Nephron progenitor cell (in vitro differentiated cells): ENCODE results near the gene ARID1B.
"Not testable (repeated sequence)": the region's sequence is repeated elsewhere in the genome, so short reads cannot be mapped to it uniquely, and the experiment has no call there.

ENCODE experiments used
- DNase-seq: peaks from one replicate; pipeline ENCODE4 v3.0.0; 2021
- H3K27ac Mint-ChIP-seq: 2 replicates; pipeline ENCODE4 v1.8.0; 2021; ENCODE audit warnings: mild to moderate bottlenecking, moderate library complexity, mixed read lengths
- H3K27me3 Mint-ChIP-seq: 2 replicates; pipeline ENCODE4 v1.8.0; 2021; ENCODE audit warnings: mild to moderate bottlenecking, low read depth, mixed read lengths; ENCODE audit not compliant: poor library complexity
- H3K36me3 Mint-ChIP-seq: 2 replicates; pipeline ENCODE4 v1.8.0; 2021; ENCODE audit warnings: low read depth, mixed read lengths
- H3K4me1 Mint-ChIP-seq: 2 replicates; pipeline ENCODE4 v1.8.0; 2021; ENCODE audit warnings: mixed read lengths
- H3K4me3 Mint-ChIP-seq: 2 replicates; pipeline ENCODE4 v1.8.0; 2021; ENCODE audit warnings: mild to moderate bottlenecking, moderate library complexity, mixed read lengths
- H3K9me3 Mint-ChIP-seq: 2 replicates; pipeline ENCODE4 v1.8.0; 2021; ENCODE audit warnings: mild to moderate bottlenecking, moderate library complexity, mixed read lengths
- CTCF ChIP-seq: fragments of 200-600 bp; sonication (generic); IDR thresholded peaks from 2 replicates; pipeline ENCODE4 v1.5.0; 2021; ENCODE audit warnings: antibody characterized with exemption

ARID1B gene

GRCh38 chr6:157143171-157143889 lies 366.2 kb downstream of the ARID1B start:
- peaks cover 46% of the 10 kb centered on the region for H3K4me1 Mint-ChIP-seq
- H3K9me3 Mint-ChIP-seq = no peaks in the 10 kb centered on the region
- DNase-seq = no peak
- peaks cover 51% of the 10 kb centered on the region for H3K36me3 Mint-ChIP-seq
- TF ChIP-seq CTCF = no peak
- no peak overlapping the region for H3K4me3 Mint-ChIP-seq
- H3K27ac Mint-ChIP-seq = no peak overlapping the region
- H3K27me3 Mint-ChIP-seq = peaks cover 4% of the 10 kb centered on the region

GRCh38 chr6:157143890-157144798 lies 367.0 kb downstream of the ARID1B start:
- no peak for DNase-seq
- Mint-ChIP-seq H3K36me3 (peaks cover 50% of the 10 kb centered on the region), H3K4me3 (no peak overlapping the region), H3K4me1 (peaks cover 55% of the 10 kb centered on the region), H3K27ac (peak overlapping the region; percentile 98), H3K27me3 (peaks cover 4% of the 10 kb centered on the region), H3K9me3 (no peaks in the 10 kb centered on the region)
- no peak for TF ChIP-seq CTCF

- H3K27me3 Mint-ChIP-seq = peaks cover 4% of the 10 kb centered on the region
- no peaks in the 10 kb centered on the region for H3K9me3 Mint-ChIP-seq
- peaks cover 58% of the 10 kb centered on the region for H3K4me1 Mint-ChIP-seq
- no peak for DNase-seq
- peak overlapping the region; percentile 97 for H3K27ac Mint-ChIP-seq
- peaks cover 57% of the 10 kb centered on the region for H3K36me3 Mint-ChIP-seq
- TF ChIP-seq CTCF = no peak
- no peak overlapping the region for H3K4me3 Mint-ChIP-seq
Measured at GRCh38 chr6:157144859-157145568, 367.8 kb downstream of the ARID1B start.

GRCh38 chr6:157145656-157146285 lies 368.6 kb downstream of the ARID1B start:
- Mint-ChIP-seq H3K27ac (peak overlapping the region; percentile 97), H3K4me3 (no peak overlapping the region), H3K27me3 (peaks cover 4% of the 10 kb centered on the region), H3K36me3 (peaks cover 57% of the 10 kb centered on the region), H3K4me1 (peaks cover 58% of the 10 kb centered on the region), H3K9me3 (no peaks in the 10 kb centered on the region)
- DNase-seq = no peak
- TF ChIP-seq CTCF = no peak

- H3K27me3 Mint-ChIP-seq, H3K9me3 Mint-ChIP-seq, DNase-seq, H3K4me3 Mint-ChIP-seq: not testable (repeated sequence)
- H3K27ac Mint-ChIP-seq = peak overlapping the region; percentile 95
- peaks cover 52% of the 10 kb centered on the region for H3K36me3 Mint-ChIP-seq
- H3K4me1 Mint-ChIP-seq = peaks cover 58% of the 10 kb centered on the region
Measured at GRCh38 chr6:157147054-157148026, 370.2 kb downstream of the ARID1B start.
